Raji (cell line): Measurements from ENCODE around the gene PITPNC1.

Experiments used
- POLR2A ChIP-seq: IDR thresholded peaks from 2 replicates; pipeline ENCODE4 v1.6.1; 2011; ENCODE audit warnings: low read depth, low read length, control low read depth; ENCODE audit not compliant: insufficient read depth

PITPNC1 gene

DNA sequence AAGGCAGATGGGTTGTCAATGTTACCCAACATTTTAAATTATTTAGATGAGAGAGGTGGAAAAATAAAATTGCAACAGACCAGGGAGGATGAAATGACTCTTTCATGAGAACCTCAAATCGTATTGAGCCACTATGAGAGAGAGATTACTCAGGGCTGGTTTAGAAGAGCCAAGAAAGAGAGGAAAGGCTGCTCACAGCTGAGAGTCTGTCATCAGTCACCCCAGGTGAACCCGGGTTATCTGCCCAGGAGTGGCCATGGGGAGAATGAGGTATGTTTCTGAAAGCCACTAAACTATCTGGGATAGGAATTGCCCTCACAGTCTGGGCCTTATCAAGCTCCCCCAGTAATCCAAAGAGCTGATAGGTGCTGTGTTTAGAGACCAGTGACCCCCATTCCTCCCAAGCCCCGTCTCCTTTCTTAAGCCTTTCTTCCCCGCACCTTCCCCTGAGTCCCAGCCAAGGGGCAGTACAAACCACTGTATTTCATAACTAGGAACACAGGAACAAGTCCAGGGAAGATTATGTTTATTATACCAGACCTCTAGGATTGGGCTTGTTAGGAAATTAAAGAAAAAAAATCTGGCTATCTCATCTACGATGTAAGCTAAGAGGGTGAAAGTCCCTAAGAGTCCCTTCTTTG is 181.8 kb downstream of the PITPNC1 start:
- no peak for TF ChIP-seq POLR2A

DNA sequence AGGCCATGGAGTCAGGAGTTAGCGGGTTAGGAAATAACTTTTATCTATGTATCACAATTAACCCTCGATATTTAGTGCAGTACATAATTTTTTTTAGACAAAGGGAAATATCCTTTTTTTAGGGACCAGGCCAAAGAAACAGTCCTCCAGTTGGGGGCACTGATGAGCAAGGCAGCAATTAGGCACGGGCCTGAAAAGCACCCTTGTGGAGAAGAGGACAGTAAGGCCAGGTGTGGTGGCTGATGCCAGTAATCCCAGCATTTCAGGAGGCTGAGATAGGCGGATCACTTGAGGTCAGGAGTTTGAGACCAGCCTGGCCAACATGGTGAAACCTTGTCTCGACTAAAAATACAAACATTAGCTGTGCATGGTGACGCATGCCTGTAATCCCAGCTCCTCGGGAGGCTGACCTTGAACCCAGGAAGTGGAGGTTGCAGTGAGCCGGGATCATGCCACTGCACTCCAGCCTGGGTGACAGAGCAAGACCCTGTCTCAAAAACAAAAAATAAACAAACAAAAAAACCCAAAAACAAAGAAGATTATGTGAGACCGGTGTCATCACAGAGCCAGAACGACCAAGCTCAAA is 182.4 kb downstream of the PITPNC1 start:
- no peak for TF ChIP-seq POLR2A

DNA sequence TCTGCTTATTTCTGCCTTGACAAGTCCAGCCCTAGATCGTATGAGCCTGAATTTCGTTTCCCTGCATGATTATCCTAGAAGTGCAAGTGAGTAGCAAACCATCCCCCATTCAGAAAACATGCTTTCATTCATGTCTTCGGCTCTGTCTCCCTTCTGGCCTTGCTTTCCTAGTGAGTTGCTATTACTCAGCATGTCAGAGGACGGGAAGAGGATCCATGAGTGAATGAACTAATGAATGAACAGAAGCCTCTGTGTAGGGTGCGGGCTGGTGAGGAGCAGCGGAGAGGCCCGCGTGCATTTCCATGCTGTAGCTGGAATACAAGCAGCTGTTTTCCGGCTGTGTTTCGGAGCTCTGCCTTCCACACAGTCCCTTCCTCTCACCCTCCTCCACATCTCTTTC is 184.9 kb downstream of the PITPNC1 start:
- no peak for TF ChIP-seq POLR2A

DNA sequence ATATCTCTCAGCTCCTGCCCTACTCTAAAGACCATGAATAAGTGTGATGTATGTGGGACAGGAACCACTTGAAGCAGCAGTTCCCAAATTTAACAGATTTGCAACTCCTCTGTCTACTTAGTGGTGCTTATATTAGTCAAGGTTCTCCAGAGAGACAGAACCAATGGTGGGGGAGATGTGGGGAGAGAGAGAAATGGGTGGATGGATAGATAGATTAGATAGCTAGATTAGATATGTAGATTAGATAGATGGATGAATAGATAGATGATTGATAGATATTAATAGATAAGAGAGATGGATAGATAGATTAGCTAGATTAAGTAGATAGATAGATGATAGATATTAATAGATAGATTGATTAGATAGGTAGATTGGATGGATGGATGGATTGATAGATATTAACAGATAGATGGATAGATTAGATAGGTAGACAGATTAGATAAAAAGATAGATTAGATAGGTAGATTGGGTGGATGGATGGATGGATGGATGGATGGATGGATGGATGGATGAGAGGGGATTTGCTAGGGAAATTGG is 186.7 kb downstream of the PITPNC1 start:
- TF ChIP-seq POLR2A: no peak

DNA sequence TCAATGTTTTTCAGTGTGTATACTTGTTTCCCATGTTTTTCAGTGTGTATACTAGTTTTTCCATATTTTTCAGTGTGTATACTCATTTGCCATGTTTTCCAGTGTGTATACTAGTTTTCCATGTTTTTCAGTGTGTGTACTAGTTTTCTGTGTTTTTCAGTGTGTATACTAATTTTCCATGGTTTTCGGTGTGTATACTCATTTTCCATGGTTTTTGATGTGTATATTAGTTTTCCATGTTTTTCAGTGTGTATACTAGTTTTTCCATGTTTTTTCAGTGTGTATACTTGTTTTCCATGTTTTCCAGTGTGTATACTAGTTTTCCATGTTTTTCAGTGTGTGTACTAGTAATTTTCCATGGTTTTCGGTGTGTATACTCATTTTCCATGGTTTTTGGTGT is 188.0 kb downstream of the PITPNC1 start:
- TF ChIP-seq POLR2A: no peak

DNA sequence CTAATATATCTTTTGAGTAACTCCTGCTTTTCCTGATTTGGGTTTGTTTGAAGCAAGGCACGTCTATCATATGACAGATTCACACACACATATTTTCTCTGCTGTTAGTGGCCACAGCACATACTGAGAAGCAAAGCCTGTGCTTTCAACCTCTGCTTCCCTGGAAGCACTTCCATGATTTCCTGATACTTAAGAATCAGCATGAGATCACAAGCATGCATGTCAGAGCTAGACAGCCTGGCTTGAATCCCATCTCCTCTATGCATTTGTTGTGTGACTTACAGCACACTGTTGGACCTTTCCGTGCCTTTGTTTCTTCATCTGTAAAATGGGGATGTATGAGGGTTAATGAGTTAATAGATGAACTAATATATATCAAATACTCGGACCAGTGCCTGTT is 189.6 kb downstream of the PITPNC1 start:
- TF ChIP-seq POLR2A: no peak

DNA sequence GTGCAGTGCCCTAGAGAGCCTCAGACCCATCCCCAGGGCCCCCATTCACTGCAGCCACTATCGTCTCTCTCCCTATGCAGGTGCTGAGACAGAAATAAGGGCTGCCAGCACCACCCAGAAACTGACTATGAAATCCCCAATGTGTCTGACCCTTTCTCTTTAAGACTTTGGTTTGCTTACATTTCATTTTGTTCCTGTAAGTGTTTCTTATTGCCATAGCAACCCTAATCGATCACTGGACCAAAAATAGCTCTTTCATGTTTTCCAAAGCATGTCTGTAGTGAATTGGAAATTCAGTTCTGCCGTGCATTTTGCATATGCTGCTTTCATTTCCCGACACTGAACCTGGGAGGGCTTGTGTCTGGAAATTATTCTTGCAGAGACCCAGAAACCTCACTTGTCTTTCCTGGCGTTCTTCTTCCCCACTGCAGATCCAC is 192.0 kb downstream of the PITPNC1 start:
- no peak for TF ChIP-seq POLR2A

DNA sequence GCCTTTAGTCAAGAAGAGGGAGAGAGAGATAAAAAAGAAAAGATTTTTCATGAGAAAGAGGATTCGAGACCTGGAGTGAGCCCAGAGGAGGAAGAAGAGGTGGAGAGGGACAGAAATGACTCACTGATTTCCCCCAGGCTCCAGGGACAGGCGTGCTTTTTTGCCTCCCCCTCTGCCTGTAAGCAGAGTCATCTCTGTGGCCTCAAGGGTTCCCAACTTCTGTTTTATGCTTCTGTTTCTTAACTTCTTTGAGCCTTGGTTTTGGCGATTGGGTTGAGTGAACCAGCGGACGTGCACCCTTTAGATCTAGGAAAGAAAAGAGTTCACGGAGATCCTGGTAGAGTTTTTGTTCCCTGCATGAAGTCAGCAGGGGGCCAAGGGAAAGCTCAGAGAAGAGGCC is 192.8 kb downstream of the PITPNC1 start:
- TF ChIP-seq POLR2A: no peak

DNA sequence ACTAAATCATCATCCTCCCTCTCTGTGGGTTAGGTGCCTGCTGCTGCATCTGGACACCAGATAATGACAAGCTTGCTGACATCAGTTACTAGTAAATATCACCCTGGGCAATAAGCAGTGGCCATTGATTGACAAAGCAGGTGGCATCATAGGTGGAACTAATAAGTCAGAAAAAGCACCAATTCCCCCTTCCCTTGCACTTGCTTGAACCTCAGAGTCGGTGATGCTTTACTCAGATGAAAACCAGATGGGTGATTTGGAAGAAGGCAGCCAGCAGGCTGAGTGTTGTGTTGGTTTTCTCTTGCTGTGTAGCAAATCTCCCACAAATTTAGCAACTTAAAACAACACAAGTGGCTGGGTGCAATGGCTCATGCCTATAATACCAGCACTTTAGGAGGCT is 193.7 kb downstream of the PITPNC1 start:
- TF ChIP-seq POLR2A: no peak

DNA sequence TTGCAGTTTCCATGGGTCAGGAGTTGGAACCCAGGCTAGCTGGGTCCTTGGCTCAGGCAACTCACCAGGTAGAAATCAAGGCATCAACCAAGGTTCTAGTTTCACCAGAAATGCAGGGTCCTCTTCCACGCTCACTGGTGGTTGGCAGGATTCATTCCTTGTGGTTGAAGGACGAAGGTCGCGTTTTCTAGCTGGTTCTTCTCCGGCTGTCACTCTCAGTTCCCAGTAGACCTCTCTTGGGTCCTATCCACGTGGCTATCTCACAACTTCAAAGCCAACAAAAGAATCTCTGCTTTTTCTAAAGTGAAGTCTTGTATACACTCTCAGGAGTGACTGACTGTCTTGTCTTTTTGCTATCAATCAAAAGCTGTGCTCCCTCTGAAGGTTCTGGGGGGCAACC is 194.4 kb downstream of the PITPNC1 start:
- no peak for TF ChIP-seq POLR2A

DNA sequence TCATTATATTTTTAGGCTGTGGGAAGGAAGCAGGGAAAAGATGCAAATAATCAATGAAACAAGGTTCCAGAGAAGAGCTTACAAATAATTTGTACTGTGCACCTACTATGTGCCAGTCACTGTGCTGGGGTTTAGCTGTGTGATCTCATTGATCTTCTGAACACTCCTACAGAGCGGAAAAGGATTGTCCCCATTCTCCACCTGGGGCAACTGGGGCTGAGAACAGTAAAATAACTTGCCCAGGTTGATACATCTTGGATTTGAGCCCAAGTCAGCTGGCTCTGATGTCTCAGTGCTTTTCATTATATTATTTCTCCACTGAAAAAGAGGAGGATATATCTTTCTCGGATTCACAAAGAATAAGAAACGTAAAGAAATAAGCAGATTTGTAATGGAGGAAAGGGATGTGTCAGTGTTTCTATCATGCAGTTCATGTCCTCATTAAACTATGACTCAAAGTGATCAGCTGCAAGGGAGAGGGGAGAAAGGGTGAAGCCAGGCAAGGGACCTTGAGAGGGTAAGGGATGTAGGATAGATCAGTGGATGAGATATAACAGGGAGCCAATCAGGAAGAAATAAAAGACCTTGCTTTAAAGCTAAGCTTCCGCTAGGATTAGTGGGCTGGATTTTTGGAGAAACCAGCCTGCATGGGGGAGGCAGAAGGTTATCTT is 197.0 kb downstream of the PITPNC1 start:
- no peak for TF ChIP-seq POLR2A

DNA sequence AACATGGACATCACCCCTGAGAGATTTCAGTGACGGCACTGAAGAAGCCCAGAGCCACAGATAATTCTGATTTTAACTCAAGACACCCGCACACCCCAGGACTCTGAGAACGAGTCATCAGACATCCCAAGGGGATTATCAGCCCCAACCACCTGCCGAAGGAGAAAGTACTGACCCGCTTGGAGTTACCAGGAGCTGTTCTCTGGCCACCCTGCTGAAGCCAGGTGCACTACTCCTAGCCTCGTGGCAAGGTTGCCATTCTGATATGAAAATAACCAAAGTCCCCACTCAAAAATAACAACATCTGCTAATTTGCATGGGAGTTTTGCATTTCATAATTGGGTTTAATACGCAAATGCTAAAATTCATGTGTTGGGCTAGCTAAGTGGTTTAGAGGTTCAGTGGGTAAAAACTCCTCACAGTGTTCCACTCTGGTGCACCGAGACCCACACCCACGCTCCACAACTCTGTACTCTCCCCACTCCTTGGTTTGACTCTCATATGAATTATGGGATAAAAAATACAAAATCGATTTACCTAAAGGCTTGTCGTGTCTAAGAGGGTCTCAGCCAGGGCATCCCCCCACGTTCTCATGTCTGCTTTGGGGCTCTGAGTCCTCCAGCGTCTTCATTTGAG is 197.7 kb downstream of the PITPNC1 start:
- peak; percentile 83 for TF ChIP-seq POLR2A

DNA sequence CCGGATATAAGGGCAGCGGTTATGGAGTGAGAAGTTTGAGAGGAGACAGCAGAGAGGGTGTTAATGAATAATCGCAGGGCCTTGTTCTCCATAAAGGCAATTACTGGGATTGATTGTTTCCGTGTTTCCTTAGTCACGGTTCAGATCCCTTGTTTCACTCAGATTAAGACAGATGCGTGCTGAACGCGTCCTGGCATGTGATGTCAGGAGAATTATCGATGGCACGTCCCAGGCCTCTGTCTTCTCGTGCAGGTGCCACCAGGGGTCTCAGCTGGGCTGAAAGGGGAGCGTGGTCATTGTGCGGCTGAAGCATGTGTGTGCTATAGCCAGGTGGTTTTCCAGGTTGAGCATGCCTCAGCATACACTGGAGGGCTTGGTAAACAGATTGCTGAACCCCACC is 198.2 kb downstream of the PITPNC1 start:
- TF ChIP-seq POLR2A: no peak

DNA sequence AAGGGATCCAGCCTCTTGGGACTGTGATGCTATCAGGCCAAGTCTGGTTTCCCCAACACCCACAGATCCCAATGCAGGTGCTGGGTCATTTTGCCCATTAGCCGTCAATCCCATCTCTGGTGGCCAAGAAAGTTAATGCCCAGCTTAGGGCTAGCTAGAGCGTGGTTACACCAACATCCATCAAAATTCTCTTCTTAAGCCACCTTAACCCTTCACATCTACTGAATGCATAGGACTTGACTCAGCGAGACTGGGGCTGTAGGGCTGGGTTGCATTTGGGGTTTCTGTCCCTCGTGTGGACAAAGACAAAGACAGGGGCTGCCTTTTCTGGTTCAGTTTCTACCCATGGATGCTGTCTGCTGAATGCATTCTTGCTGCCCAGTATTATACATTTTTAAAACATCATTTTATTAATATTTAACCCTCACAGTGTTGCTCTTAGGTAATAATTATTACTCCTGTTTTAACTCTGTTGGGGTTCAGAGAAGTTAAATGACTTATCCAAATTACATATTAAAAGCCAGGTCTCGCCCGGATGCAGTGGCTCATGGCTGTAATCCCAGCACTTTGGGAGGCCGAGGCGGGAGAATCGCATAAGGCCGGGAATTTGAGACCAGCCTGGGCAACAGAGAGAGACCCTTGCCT is 199.5 kb downstream of the PITPNC1 start:
- no peak for TF ChIP-seq POLR2A

DNA sequence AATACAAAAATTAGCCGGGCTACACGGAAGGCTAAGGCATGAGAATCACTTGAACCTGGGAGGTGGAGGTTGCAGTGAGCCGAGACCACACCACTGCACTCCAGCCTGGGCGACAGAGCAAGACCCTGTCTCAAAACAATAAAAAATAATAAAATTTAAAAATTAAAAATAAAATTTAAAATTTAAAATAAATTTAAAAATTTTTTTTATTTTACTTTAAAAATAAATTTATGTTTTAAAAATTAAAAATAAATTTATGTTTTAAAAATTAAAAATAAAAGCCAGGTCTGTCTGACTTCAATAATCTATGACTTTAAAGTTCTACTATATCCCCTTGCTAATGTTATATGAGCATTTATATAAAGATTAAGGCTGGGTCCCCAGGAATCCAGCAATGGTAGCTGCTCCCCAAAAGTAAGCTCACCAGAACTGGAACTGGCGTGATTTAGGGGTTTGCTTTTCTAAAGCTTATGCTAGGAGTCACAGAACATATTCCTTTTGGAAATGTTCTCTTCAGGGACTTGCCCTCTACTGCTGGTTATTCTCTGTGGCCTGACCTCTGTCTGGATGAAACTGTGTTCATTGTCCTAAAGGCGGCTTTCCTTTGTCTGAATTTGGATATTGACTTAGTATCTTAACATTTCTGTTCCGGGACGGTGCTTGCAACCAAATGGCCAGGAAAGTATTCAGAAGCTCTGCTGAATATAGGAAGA is 200.5 kb downstream of the PITPNC1 start:
- no peak for TF ChIP-seq POLR2A
